Lower leg skin (tissue), 4 donors: ENCODE measurements around the gene IGFN1. TPM values are rescaled to one million over a fixed set of nuclear protein-coding genes. Genes with fewer than 3 reads are reported as not detected.
A peak's percentile ranks its signal among the peaks of the same experiment; 100 is the strongest.

Experiments used
- DNase-seq, 2 donors: peaks; one replicate each; pipeline ENCODE4 v3.0.0-alpha.2; 2019; ENCODE audit warnings: low spot score in 2 of 2
- H3K4me3 ChIP-seq: fragments of 200-600 bp; sonication (generic); 2 replicates; pipeline ENCODE4 v1.5.1; 2017; ENCODE audit warnings: mild to moderate bottlenecking, low read depth; ENCODE audit not compliant: poor library complexity, severe bottlenecking
- POLR2A ChIP-seq, 2 donors: fragments of 450-650 bp; IDR thresholded peaks; one replicate each; pipeline ENCODE4 v1.6.1; 2016 to 2017; ENCODE audit warnings: antibody characterized with exemption in 2 of 2, mild to moderate bottlenecking in 1 of 2, moderate library complexity in 1 of 2
- WGBS, 2 donors: methylation state at CpG; one replicate each; pipeline ENCODE4 v1.1.5; 2018; 5-methylcytosine and 5-hydroxymethylcytosine counted together
- intact Hi-C: fragments of 100-400 bp; cut with DNase I; formaldehyde crosslinking; loops from one replicate; pipeline ENCODE4 v1.15.0; 2023; ENCODE audit warnings: low total_unique reads
- total RNA-seq, 4 donors: library from RNA; depleted of rRNA; stranded (reverse); fragments of >200 nt; gene quantifications; one replicate each; pipeline ENCODE4 v1.1.0, GENCODE V29; 2016
- TF ChIP-seq, protein P1 (sequence below), 3 donors: fragments of 450-650 bp; IDR thresholded peaks; one replicate each; pipeline ENCODE4 v1.5.1; 2016; ENCODE audit warnings: antibody characterized with exemption in 3 of 3, mild to moderate bottlenecking in 3 of 3, moderate library complexity in 2 of 3

Gene IGFN1
- total RNA-seq, 4 donors from 2014 or later = 0.32 TPM; not detected in 3

DNA sequence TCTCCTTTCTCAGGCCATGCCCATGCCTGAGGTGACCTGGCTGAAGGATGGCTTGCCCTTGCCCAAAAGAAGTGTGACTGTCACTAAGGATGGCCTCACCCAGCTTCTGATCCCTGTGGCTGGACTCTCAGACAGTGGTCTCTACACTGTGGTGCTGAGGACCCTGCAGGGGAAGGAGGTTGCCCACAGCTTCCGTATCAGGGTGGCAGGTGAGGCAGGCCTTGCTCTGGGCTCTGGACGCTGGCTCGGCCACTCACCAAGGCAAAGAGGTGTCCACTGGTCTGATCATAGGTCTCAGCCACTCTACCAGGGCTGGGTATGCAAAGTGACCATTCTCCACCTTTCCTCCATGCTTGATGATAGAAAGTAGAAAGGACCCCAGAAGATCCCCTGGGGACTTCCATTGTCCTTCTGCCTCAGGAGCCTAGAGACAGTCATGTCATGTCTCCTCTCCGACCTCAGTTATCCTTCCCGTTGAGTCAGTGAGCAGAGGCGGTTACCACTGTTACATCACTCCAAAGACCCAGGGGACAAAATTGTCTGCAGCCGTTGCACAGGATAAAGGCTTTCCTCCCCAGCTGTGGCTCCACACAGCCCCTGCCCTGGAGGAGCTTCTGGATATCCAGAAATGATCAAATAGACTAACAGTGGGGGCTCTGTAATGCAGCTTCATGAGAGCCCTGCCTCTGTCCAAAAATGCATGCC, 34.2 kb downstream of the IGFN1 start:
- no peak for TF ChIP-seq POLR2A (IDR thresholded peaks at IDR 0.05)
- TF ChIP-seq, protein P1, sequence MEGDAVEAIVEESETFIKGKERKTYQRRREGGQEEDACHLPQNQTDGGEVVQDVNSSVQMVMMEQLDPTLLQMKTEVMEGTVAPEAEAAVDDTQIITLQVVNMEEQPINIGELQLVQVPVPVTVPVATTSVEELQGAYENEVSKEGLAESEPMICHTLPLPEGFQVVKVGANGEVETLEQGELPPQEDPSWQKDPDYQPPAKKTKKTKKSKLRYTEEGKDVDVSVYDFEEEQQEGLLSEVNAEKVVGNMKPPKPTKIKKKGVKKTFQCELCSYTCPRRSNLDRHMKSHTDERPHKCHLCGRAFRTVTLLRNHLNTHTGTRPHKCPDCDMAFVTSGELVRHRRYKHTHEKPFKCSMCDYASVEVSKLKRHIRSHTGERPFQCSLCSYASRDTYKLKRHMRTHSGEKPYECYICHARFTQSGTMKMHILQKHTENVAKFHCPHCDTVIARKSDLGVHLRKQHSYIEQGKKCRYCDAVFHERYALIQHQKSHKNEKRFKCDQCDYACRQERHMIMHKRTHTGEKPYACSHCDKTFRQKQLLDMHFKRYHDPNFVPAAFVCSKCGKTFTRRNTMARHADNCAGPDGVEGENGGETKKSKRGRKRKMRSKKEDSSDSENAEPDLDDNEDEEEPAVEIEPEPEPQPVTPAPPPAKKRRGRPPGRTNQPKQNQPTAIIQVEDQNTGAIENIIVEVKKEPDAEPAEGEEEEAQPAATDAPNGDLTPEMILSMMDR (IDR thresholded peaks at IDR 0.05) = no peak
- intact Hi-C loops = no loop called here
- peak in 1 of 2 donors; percentile 72 for DNase-seq
- no peak overlapping the region for H3K4me3 ChIP-seq
- 60 to 88% methylated on average over 7 of the region's 7 CpGs for WGBS, 2 donors

DNA sequence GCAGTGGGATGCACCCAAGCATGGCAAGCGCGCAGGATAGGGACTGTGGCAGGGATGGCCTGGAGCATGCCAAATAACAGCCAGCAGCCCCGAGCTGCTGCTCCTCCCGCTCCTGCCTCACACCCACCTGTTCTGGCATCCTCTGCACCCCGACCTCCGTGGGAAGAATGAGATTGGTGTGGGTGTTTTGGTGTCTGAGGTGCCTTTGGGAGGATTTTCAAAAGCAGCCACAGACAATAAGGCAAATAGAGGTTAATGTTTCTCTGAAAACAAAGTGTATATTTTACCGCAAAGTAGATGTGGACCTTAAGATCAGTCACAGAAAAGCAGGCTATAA, 35.5 kb downstream of the IGFN1 start:
- no peak overlapping the region for H3K4me3 ChIP-seq
- WGBS, 2 donors = 48 to 73% methylated on average over 4 to 5 of the region's 7 CpGs
- TF ChIP-seq, protein P1 (IDR thresholded peaks at IDR 0.05) = no peak
- TF ChIP-seq POLR2A (IDR thresholded peaks at IDR 0.05) = no peak
- intact Hi-C loops = no loop called here
- no peak for DNase-seq

DNA sequence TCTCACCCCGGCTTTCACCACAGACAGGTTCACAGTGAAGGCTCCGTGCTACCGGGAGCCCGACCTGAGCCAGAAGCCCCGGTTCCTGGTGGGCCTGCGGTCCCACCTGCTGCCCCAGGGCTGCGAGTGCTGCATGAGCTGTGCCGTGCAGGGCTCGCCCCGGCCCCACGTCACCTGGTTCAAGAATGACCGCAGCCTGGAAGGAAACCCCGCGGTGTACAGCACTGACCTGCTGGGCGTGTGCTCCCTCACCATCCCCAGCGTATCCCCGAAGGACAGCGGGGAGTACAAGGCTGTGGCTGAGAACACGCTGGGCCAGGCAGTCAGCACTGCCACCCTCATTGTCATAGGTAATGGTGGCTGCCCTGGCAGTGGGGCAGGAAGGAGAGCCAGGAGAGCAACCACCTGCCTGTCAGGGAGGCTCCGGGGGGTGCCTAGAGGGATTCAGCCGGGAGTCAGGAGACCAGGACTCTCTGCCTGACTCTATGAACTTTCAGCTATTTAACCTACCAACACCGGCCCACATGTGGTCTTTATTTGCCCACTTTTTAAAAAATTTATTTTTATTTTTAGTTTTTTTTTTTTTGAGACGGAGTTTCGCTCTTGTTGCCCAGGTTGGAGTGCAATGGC, 36.4 kb downstream of the IGFN1 start:
- intact Hi-C loops = no loop called here
- H3K4me3 ChIP-seq = no peak overlapping the region
- TF ChIP-seq POLR2A (IDR thresholded peaks at IDR 0.05) = no peak
- TF ChIP-seq, protein P1 (IDR thresholded peaks at IDR 0.05) = no peak
- DNase-seq = peak in 1 of 2 donors; percentile 75
- 94 to 97% methylated on average over 22 to 24 of the region's 24 CpGs for WGBS, 2 donors

DNA sequence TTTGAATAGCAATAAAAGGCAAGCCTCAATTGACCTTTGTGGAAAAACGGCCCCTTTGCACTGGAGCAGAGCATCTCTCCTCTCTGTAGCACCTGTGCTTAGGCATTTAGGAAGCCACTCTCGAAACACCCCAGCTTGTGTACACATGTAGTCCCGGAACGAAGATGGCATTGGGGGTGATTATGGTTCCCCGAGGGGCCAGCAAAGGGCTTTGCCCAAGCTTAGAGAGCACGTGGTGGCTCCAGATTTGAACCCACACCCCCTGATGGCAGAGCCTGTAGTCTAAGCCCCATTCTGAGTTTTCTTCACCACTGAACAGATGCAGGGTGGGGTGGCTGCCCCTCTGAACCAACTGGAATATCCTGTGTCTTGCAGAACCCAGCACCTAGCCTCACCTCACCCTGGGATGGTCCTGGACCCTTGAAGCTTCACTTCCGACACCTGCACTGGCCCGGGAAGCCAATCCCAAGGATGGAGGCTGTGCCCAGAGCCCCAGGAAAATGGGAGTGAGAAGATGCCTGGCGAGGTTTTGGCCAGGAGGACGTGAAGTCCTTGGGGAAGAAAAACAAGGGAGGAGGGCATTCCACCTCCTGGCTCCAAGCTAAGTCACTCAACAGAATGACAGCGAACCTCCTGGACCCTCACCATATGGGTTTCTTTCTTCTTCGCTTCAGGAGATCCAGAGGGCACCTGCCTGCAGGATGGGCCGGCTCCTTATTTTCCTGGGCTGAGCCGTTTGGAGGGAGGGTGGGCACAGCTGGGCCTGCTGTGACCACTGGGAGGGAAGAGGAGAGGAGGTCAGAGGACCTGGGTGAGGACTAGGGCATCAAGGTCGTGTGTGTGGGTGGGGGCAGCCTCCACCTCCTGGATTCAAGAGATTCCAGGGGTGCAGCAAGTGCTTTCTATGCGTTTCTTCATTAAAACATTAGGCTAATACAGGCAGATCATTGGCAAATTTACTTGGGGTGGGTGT, 37.7 kb downstream of the IGFN1 start:
- intact Hi-C loops = no loop called here
- no peak for TF ChIP-seq POLR2A (IDR thresholded peaks at IDR 0.05)
- TF ChIP-seq, protein P1 (IDR thresholded peaks at IDR 0.05) = no peak
- 84 to 86% methylated on average over 16 of the region's 16 CpGs for WGBS, 2 donors
- no peak overlapping the region for H3K4me3 ChIP-seq
- DNase-seq = peak in 1 of 2 donors; percentile 74

DNA sequence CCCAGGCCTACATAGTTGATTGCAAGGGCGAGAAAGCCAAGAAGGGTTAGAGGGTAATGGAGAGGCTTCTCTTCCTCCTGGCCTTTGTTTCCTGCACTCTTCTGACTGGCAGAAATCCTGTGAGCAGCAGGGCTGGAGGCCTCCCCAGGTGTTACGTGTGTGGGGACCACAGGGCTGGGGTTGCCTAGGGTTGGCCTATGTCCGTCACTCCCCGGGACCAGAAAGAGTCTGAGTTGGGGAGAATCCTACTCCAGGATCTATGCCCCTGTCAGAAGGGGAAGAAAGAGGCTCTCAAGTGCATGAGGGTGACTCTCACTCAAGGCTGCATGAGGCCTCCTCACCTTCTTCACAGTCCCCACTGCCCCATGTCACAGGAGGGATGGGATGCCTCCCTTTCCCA, 38.5 kb downstream of the IGFN1 start:
- DNase-seq = no peak
- intact Hi-C loops = no loop called here
- TF ChIP-seq POLR2A (IDR thresholded peaks at IDR 0.05) = no peak
- TF ChIP-seq, protein P1 (IDR thresholded peaks at IDR 0.05) = no peak
- H3K4me3 ChIP-seq = no peak overlapping the region
- 88 to 97% methylated on average over 4 of the region's 4 CpGs for WGBS, 2 donors
